IMR-90 (cell line): ENCODE results near the gene ZMIZ1. TPM values are rescaled to one million over a fixed set of nuclear protein-coding genes. Genes with fewer than 3 reads are reported as not detected.

ENCODE experiments used
- ATAC-seq: fragments of 200-7000 bp; cut with Tn5 transposase; 2 replicates; pipeline ENCODE4 v1.9.1; 2020; ENCODE audit warnings: low read depth, mild to moderate bottlenecking, moderate library complexity
- BruUV-seq: library from RNA; stranded (reverse); fragments of 400-500 nt; replicated peaks from 2 replicates; lab custom pipeline; 2021; lab: Mats Ljungman, UMichigan
- CTCF ChIA-PET: fragments of 300-600 bp; formaldehyde crosslinking; extraction: SDS; loops from one replicate; lab custom pipeline; 2021; ENCODE audit warnings: antibody characterized with exemption; lab: Yijun Ruan, JAX
- POLR2A ChIA-PET: fragments of 300-600 bp; sonication (Branson Sonifier 250); formaldehyde crosslinking; loops from one replicate; lab custom pipeline; 2022; ENCODE audit warnings: antibody characterized with exemption; ENCODE audit not compliant: unreplicated experiment; lab: Charles Lee
- DNase-seq: peaks from one replicate; pipeline ENCODE4 v3.0.0; 2013
- H2AFZ ChIP-seq: replicated peaks from 2 replicates; pipeline ENCODE3; 2013; ENCODE audit warnings: low read length, mild to moderate bottlenecking; ENCODE audit not compliant: poor library complexity
- H2AK5ac ChIP-seq: 2 replicates; pipeline ENCODE4 v1.6.1; 2013; ENCODE audit warnings: low read depth, low read length, inconsistent platforms
- H2AK9ac ChIP-seq: replicated peaks from 2 replicates; pipeline ENCODE3; 2013; ENCODE audit warnings: mild to moderate bottlenecking, low read depth, low read length, moderate library complexity; ENCODE audit not compliant: poor library complexity
- H2BK120ac ChIP-seq: 2 replicates; pipeline ENCODE4 v1.6.1; 2013; ENCODE audit warnings: low read depth, low read length, inconsistent platforms
- H2BK15ac ChIP-seq: 3 replicates; pipeline ENCODE4 v1.6.1; 2013; ENCODE audit warnings: low read depth, low read length, inconsistent platforms
- H2BK20ac ChIP-seq: 2 replicates; pipeline ENCODE4 v1.6.1; 2013; ENCODE audit warnings: low read depth, mild to moderate bottlenecking, inconsistent platforms, low read length, moderate library complexity
- H2BK5ac ChIP-seq: 2 replicates; pipeline ENCODE4 v1.6.1; 2013; ENCODE audit warnings: mild to moderate bottlenecking, low read depth, low read length, inconsistent platforms; ENCODE audit not compliant: poor library complexity, severe bottlenecking
- H3K14ac ChIP-seq: replicated peaks from 2 replicates; pipeline ENCODE4 v1.6.1; 2013; ENCODE audit warnings: low read depth, low read length, inconsistent platforms
- H3K18ac ChIP-seq: 2 replicates; pipeline ENCODE4 v1.6.1; 2013; ENCODE audit warnings: low read depth, low read length, control low read depth
- H3K23ac ChIP-seq: 2 replicates; pipeline ENCODE4 v1.6.1; 2013; ENCODE audit warnings: low read depth, low read length, inconsistent platforms
- H3K27ac ChIP-seq: 2 replicates; pipeline ENCODE4 v1.5.1; 2013; ENCODE audit warnings: mild to moderate bottlenecking, control low read depth, low read length; ENCODE audit not compliant: insufficient read depth
- H3K27me3 ChIP-seq: 2 replicates; pipeline ENCODE4 v1.6.1; 2013; ENCODE audit warnings: low read length; ENCODE audit not compliant: control insufficient read depth, insufficient read depth
- H3K36me3 ChIP-seq: 2 replicates; pipeline ENCODE4 v1.6.1; 2013; ENCODE audit warnings: low read length, mixed read lengths; ENCODE audit not compliant: control insufficient read depth, insufficient read depth
- H3K4ac ChIP-seq: 2 replicates; pipeline ENCODE4 v1.6.1; 2013; ENCODE audit warnings: low read depth, low read length, inconsistent platforms
- H3K4me1 ChIP-seq: 2 replicates; pipeline ENCODE4 v1.6.1; 2013; ENCODE audit warnings: low read length, mixed read lengths; ENCODE audit not compliant: control insufficient read depth, insufficient read depth
- H3K4me2 ChIP-seq: 2 replicates; pipeline ENCODE4 v1.6.1; 2013; ENCODE audit warnings: low read depth, mild to moderate bottlenecking, control low read depth, low read length, moderate library complexity
- H3K4me3 ChIP-seq: 2 replicates; pipeline ENCODE4 v1.5.1; 2013; ENCODE audit warnings: low read depth, mild to moderate bottlenecking, control low read depth, low read length, moderate library complexity; ENCODE audit not compliant: insufficient read depth
- H3K56ac ChIP-seq: 2 replicates; pipeline ENCODE4 v1.6.1; 2013; ENCODE audit warnings: low read length, inconsistent platforms; ENCODE audit not compliant: insufficient read depth; ENCODE audit errors: extremely low read depth
- H3K79me1 ChIP-seq, 2 experiments: 2 replicates each; pipeline ENCODE4 v1.6.1; 2013; ENCODE audit warnings: low read length in 2 of 2, inconsistent platforms in 1 of 2, low read depth in 1 of 2
- H3K9ac ChIP-seq: 2 replicates; pipeline ENCODE4 v1.6.1; 2013; ENCODE audit warnings: low read depth, low read length, control low read depth
- H3K9me1 ChIP-seq: 2 replicates; pipeline ENCODE4 v1.6.1; 2013; ENCODE audit warnings: low read length, inconsistent platforms; ENCODE audit not compliant: insufficient read depth
- H3K9me3 ChIP-seq: 2 replicates; pipeline ENCODE4 v1.6.1; 2013; ENCODE audit warnings: low read length; ENCODE audit not compliant: control insufficient read depth, insufficient read depth
- H4K20me1 ChIP-seq: 2 replicates; pipeline ENCODE4 v1.6.1; 2013; ENCODE audit warnings: low read length, inconsistent platforms; ENCODE audit not compliant: insufficient read depth
- H4K5ac ChIP-seq: 2 replicates; pipeline ENCODE4 v1.6.1; 2013; ENCODE audit warnings: mild to moderate bottlenecking, low read depth, low read length, control low read depth
- H4K8ac ChIP-seq, 2 experiments: 2 replicates each; pipeline ENCODE4 v1.6.1; 2013; ENCODE audit warnings: low read depth in 2 of 2, low read length in 2 of 2, control low read depth in 1 of 2, inconsistent platforms in 1 of 2
- H4K91ac ChIP-seq: 2 replicates; pipeline ENCODE4 v1.6.1; 2013; ENCODE audit warnings: low read depth, low read length, inconsistent platforms; ENCODE audit not compliant: insufficient read depth
- CEBPB ChIP-seq: IDR thresholded peaks from 2 replicates; pipeline ENCODE4 v1.6.1; 2012; ENCODE audit warnings: low read depth, low read length, improper control_type of control experiment
- FOS ChIP-seq: fragments of 150-350 bp; IDR thresholded peaks from 2 replicates; pipeline ENCODE4 v1.6.1; 2016; ENCODE audit warnings: low read depth, low read length
- MAFK ChIP-seq: IDR thresholded peaks from 2 replicates; pipeline ENCODE4 v1.6.1; 2012; ENCODE audit warnings: low read depth, low read length, improper control_type of control experiment
- MXI1 ChIP-seq: IDR thresholded peaks from 2 replicates; pipeline ENCODE4 v1.6.1; 2012; ENCODE audit warnings: low read depth, mild to moderate bottlenecking, low read length, moderate library complexity, borderline replicate concordance
- POLR2A ChIP-seq: IDR thresholded peaks from 2 replicates; pipeline ENCODE4 v1.6.1; 2012; ENCODE audit warnings: mild to moderate bottlenecking, low read depth, low read length
- RAD21 ChIP-seq: IDR thresholded peaks from 2 replicates; pipeline ENCODE4 v1.6.1; 2012; ENCODE audit warnings: low read length, improper control_type of control experiment
- RCOR1 ChIP-seq: IDR thresholded peaks from 2 replicates; pipeline ENCODE4 v1.6.1; 2012; ENCODE audit warnings: mild to moderate bottlenecking, low read length, improper control_type of control experiment; ENCODE audit not compliant: insufficient replicate concordance
- RFX5 ChIP-seq: IDR thresholded peaks from 2 replicates; pipeline ENCODE4 v1.8.0; 2012; ENCODE audit warnings: low read depth, mild to moderate bottlenecking, low read length, moderate library complexity
- SMC3 ChIP-seq: fragments of 150-350 bp; IDR thresholded peaks from 2 replicates; pipeline ENCODE4 v1.6.1; 2016; ENCODE audit warnings: low read depth, mild to moderate bottlenecking, antibody characterized with exemption, low read length, moderate library complexity
- WGBS, 2 experiments: methylation state at CpG; one replicate each; pipeline versions ENCODE4 v1.1.5 to v1.1.7; 2013; ENCODE audit warnings: missing lambda C conversion rate in 2 of 2; ENCODE audit not compliant: insufficient read length in 1 of 2; ENCODE audit errors: extremely low coverage in 2 of 2; 5-methylcytosine and 5-hydroxymethylcytosine counted together
- dilution Hi-C: fragments of 300-500 bp; cut with HindIII; formaldehyde crosslinking; loops from one replicate; pipeline ENCODE4 v1.14.3; 2018; ENCODE audit warnings: low sequenced_read_pairs; ENCODE audit not compliant: unreplicated experiment
- in situ Hi-C: fragments of 300-500 bp; cut with MboI; formaldehyde crosslinking; loops from 3 replicates; pipeline ENCODE4 v1.14.3; 2019; ENCODE audit warnings: low sequenced_read_pairs, inconsistent platforms, mixed read lengths
- intact Hi-C: fragments of 100-400 bp; cut with micrococcal nuclease; formaldehyde crosslinking; loops from 2 replicates; pipeline ENCODE4 v1.10.0; 2022
- polyA plus RNA-seq, 3 experiments: library from polyadenylated mRNA; depleted of rRNA; stranded (reverse); fragments of >200 nt; gene quantifications; 2 replicates each; pipeline ENCODE4 v1.2.3, GENCODE V29; 2012; ENCODE audit warnings: low replicate concordance in 1 of 3
- total RNA-seq: library from RNA; depleted of rRNA; stranded (reverse); fragments of >200 nt; gene quantifications from 2 replicates; pipeline ENCODE4 v1.2.3, GENCODE V29; 2012
- TF ChIP-seq, protein P1 (sequence below): fragments of 150-350 bp; IDR thresholded peaks from 2 replicates; pipeline ENCODE4 v1.6.1; 2016; ENCODE audit warnings: low read depth, mild to moderate bottlenecking, low read length, moderate library complexity, borderline replicate concordance
- TF ChIP-seq, protein P2 (sequence below): fragments of 150-350 bp; IDR thresholded peaks from 2 replicates; pipeline ENCODE4 v1.6.1; 2017; ENCODE audit warnings: mild to moderate bottlenecking, antibody characterized with exemption, low read length, low read depth
- TF ChIP-seq, protein P3 (sequence below): conservative IDR thresholded peaks from 2 replicates; pipeline ENCODE4 v1.5.1; 2012; ENCODE audit warnings: mild to moderate bottlenecking, low read depth, low read length, improper control_type of control experiment

ZMIZ1 gene
- total and polyA plus RNA-seq, 2 of the 4 experiments (the other 2 are of a cell fraction) = 6.6 to 48.7 TPM

GRCh38 chr10:79306644-79307220 is 238.0 kb downstream of the ZMIZ1 start:
- Histone ChIP-seq H3K4me1 (no peaks in the 10 kb centered on the region), H3K4ac (no peak overlapping the region), H3K4me3 (no peak overlapping the region), H3K56ac (no peak overlapping the region), H2BK20ac (no peak overlapping the region), H3K9me3 (no peaks in the 10 kb centered on the region), H3K36me3 (peaks cover 88% of the 10 kb centered on the region), H3K14ac (no peak overlapping the region), H3K79me1 (peaks cover 33 to 67% of the 10 kb centered on the region in 2 experiments), H2AFZ (no peak overlapping the region), H2AK5ac (no peak overlapping the region), H3K27me3 (no peaks in the 10 kb centered on the region), H2BK15ac (no peak overlapping the region), H3K9ac (no peak overlapping the region), H4K5ac (no peak overlapping the region), H3K27ac (no peak overlapping the region), H2AK9ac (no peak overlapping the region), H2BK120ac (no peak overlapping the region), H3K4me2 (no peak overlapping the region), H3K18ac (no peak overlapping the region), H4K20me1 (peaks cover 14% of the 10 kb centered on the region), H3K23ac (no peak overlapping the region), H3K9me1 (0 out of 2 replicates have a peak, but pooled peaks cover 3% of the 10 kb centered on the region), H4K91ac (no peak overlapping the region), H4K8ac (no peak overlapping the region), H2BK5ac (no peak overlapping the region)
- ChIA-PET CTCF (no interaction called here), POLR2A (no interaction called here)
- no peak for TF ChIP-seq MAFK
- no peak for TF ChIP-seq RCOR1
- TF ChIP-seq, protein P1, sequence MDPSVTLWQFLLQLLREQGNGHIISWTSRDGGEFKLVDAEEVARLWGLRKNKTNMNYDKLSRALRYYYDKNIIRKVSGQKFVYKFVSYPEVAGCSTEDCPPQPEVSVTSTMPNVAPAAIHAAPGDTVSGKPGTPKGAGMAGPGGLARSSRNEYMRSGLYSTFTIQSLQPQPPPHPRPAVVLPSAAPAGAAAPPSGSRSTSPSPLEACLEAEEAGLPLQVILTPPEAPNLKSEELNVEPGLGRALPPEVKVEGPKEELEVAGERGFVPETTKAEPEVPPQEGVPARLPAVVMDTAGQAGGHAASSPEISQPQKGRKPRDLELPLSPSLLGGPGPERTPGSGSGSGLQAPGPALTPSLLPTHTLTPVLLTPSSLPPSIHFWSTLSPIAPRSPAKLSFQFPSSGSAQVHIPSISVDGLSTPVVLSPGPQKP = no peak
- TF ChIP-seq RAD21 = no peak
- TF ChIP-seq CEBPB = no peak
- no peak for TF ChIP-seq RFX5
- TF ChIP-seq, protein P2, sequence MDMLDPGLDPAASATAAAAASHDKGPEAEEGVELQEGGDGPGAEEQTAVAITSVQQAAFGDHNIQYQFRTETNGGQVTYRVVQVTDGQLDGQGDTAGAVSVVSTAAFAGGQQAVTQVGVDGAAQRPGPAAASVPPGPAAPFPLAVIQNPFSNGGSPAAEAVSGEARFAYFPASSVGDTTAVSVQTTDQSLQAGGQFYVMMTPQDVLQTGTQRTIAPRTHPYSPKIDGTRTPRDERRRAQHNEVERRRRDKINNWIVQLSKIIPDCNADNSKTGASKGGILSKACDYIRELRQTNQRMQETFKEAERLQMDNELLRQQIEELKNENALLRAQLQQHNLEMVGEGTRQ = no peak
- TF ChIP-seq FOS = no peak
- TF ChIP-seq POLR2A = no peak
- no peak for TF ChIP-seq MXI1
- TF ChIP-seq, protein P3, sequence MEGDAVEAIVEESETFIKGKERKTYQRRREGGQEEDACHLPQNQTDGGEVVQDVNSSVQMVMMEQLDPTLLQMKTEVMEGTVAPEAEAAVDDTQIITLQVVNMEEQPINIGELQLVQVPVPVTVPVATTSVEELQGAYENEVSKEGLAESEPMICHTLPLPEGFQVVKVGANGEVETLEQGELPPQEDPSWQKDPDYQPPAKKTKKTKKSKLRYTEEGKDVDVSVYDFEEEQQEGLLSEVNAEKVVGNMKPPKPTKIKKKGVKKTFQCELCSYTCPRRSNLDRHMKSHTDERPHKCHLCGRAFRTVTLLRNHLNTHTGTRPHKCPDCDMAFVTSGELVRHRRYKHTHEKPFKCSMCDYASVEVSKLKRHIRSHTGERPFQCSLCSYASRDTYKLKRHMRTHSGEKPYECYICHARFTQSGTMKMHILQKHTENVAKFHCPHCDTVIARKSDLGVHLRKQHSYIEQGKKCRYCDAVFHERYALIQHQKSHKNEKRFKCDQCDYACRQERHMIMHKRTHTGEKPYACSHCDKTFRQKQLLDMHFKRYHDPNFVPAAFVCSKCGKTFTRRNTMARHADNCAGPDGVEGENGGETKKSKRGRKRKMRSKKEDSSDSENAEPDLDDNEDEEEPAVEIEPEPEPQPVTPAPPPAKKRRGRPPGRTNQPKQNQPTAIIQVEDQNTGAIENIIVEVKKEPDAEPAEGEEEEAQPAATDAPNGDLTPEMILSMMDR = no peak
- TF ChIP-seq SMC3 = no peak
- dilution Hi-C loops (no loop called here), intact Hi-C loops (no loop called here), in situ Hi-C loops (no loop called here)
- ATAC-seq (no peak), DNase-seq (no peak)
- no TSS peak for BruUV-seq
- WGBS, 2 experiments = 90% methylated on average over 2 of the region's 8 CpGs; no CpG with 5 or more reads in 1 of the 2 experiments
